Measurements from ENCODE around the gene HNRNPA1L2.
A peak's percentile ranks its signal among the peaks of the same experiment; 100 is the strongest.
"Not testable (repeated sequence)": the region's sequence is repeated elsewhere in the genome, so short reads cannot be mapped to it uniquely, and the experiment has no call there.

The HNRNPA1L2 gene

GRCh38 chr13:52642131-52642530 lies at the start of gene HNRNPA1L2:
Gene HNRNPA1L2 (plus strand): TSS chr13:52642431. CDS start chr13:52642493, 62 bp downstream.
- DNase-seq (ENCODE audit: low read depth) = no peak

DNA sequence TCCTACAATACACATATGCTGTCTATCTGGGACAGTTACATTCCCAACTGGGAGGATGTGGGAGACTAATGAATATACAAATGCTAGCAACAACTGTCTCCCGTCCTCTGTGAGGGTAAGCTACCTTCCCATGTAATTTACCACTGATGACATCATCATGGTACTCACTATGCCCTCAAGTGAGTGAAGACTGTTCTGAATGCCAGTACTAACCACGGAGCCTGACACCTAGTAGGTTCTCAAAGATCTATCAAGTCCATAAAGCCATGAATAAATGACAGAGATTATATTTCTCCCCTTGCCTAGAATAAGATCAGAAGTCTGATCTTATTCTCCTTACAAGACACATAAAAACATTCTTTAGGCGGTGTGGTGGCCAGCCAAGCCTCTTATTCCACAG lies 49.1 kb upstream of the HNRNPA1L2 start:
- not testable (repeated sequence) for DNase-seq (ENCODE audit: low read depth)

DNA sequence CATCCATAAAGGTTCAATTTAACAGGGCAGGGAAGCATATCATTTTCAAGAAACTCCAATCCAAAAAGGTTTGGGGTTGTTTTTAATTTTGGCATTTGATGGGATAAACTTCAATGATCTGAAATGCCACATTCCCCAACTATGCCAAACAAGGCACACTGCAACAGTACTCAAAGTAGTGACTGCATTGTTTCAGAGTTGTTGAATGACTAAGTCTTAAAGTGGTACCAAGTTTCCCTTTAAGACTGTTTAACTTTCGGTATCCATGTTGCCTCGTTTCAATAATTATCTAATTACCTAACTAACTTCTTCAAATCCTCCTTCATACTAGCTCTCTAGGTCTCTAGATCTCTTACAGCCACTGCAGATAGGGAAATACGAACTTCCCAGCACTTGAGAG lies 48.4 kb upstream of the HNRNPA1L2 start:
- not testable (repeated sequence) for DNase-seq (ENCODE audit: low read depth)

GRCh38 chr13:52594295-52594694 lies 47.9 kb upstream of the HNRNPA1L2 start:
- not testable (repeated sequence) for DNase-seq (ENCODE audit: low read depth)

- DNase-seq (ENCODE audit: low read depth) = no peak
Observed at GRCh38 chr13:52597676-52598075, 44.6 kb upstream of the HNRNPA1L2 start.

GRCh38 chr13:52599037-52599847 lies 43.0 kb upstream of the HNRNPA1L2 start:
- no peak for DNase-seq (ENCODE audit: low read depth)

- DNase-seq (ENCODE audit: low read depth) = no peak
Observed at GRCh38 chr13:52599848-52600603, 42.2 kb upstream of the HNRNPA1L2 start.

- DNase-seq (ENCODE audit: low read depth) = no peak
Observed at GRCh38 chr13:52600666-52601065, 41.6 kb upstream of the HNRNPA1L2 start.

GRCh38 chr13:52603316-52603715 lies 38.9 kb upstream of the HNRNPA1L2 start:
- DNase-seq (ENCODE audit: low read depth) = not testable (repeated sequence)

DNA sequence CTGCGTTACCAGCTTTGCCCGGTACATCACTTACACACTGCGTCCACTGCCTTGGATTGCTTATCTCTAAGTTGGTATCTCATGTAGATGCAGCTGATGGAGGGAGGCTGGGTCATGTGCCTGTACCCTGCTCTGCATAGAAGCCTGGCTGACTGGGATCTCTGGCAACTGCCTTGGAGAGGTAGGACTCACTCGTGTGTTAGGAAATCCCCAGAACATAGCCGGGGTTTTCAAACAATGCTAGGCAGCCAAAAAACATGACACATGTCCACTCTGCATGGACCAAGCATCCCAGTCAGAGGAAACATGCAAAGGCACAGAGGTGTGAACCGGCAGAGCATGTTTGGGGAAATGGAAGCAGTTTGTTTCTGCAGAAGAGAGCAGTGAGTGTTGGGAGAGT lies 36.1 kb upstream of the HNRNPA1L2 start:
- not testable (repeated sequence) for DNase-seq (ENCODE audit: low read depth)

GRCh38 chr13:52606795-52607194 lies 35.4 kb upstream of the HNRNPA1L2 start:
- DNase-seq (ENCODE audit: low read depth) = not testable (repeated sequence)

DNA sequence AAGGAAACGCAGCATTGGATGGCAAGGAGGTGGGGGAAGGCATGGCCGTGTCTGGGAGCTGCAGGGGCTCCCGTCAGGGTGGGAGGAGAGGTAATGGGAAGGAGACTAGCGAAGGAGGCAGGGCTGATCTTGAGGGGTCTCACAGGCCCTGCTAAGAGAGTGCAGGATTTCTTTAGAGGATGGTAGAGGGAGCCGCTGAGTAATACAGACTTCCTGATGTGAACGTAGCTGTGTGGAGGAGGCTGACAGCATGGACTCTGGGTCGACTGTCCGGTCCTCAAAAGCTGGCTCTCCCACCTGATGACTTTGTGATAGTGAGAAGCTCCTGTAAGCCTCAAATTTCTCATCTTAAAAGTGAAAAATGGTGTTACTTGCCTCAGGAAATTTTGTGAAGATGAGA lies 34.0 kb upstream of the HNRNPA1L2 start:
- DNase-seq (ENCODE audit: low read depth) = not testable (repeated sequence)

- not testable (repeated sequence) for DNase-seq (ENCODE audit: low read depth)
Observed at GRCh38 chr13:52609013-52609606, 33.1 kb upstream of the HNRNPA1L2 start.

DNA sequence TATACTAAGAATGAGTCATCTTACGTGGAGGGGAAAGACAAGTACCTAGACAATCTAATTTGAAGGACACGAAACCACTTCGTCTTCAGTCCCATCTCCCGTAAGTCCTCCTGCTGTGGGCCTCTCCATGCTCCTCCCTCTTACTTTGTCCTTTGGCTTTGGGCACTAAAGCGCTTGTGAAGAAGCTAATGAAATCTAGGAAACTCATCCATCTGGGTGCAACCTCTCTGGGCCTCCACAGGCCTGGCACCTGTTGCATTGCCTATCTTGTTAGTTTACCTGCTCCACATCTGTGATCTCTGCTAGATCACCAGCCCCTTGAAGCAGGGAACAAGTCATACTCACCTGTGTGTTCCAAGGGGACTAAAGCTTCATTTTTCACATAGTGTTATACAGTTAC lies 32.1 kb upstream of the HNRNPA1L2 start:
- not testable (repeated sequence) for DNase-seq (ENCODE audit: low read depth)

- no peak for DNase-seq (ENCODE audit: low read depth)
Observed at GRCh38 chr13:52615134-52615801, 27.0 kb upstream of the HNRNPA1L2 start.

DNA sequence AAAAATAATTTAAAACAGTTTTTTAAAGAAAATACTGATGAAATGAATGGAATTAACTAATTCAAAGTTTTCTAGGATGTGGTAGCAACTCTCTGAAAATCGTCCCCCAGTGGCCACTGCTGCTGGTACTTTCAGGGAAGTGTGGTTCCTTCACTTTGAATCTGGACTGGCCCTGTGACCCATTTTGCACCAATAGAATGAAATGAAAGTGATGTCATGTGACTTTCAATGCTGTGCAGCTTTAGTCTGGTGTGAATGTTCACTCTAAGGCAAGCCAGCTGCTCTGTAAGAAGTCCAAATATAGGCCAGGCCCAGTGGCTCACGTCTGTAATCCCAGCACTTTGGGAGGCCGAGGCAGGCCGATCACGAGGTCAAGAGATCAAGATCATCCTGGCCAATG lies 26.4 kb upstream of the HNRNPA1L2 start:
- no peak for DNase-seq (ENCODE audit: low read depth)

GRCh38 chr13:52617070-52618060 lies 24.9 kb upstream of the HNRNPA1L2 start:
- peak; percentile 65 for DNase-seq (ENCODE audit: low read depth)

DNA sequence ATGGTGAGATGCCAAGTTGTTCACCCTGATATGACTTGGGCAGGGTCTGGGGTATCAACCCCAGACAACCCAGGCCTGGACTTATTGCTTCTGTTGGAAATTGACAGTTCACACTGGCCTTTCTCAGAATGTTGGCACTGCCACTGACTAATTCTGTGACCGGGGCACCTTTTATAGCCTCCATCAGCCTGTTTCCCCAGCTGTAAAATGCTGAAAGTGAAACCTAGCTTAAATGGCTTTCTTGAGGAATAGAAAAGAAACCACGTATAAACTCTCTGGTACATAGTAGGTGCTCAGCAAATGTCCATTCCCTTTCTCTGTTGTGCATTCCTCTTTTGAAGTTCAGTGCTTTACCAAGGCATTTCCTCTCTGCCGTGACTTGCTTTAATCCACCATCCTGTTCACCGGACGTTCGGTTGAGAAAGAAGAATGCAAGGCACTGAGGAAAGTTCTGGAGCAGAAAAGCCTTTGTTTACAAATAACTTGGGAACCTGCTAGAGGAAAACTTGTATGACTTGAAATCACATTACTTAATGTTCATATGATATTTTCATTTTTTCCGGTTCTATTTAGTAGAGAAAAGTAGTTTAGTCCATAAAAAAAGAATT lies 11.0 kb upstream of the HNRNPA1L2 start:
- DNase-seq (ENCODE audit: low read depth) = not testable (repeated sequence)

DNA sequence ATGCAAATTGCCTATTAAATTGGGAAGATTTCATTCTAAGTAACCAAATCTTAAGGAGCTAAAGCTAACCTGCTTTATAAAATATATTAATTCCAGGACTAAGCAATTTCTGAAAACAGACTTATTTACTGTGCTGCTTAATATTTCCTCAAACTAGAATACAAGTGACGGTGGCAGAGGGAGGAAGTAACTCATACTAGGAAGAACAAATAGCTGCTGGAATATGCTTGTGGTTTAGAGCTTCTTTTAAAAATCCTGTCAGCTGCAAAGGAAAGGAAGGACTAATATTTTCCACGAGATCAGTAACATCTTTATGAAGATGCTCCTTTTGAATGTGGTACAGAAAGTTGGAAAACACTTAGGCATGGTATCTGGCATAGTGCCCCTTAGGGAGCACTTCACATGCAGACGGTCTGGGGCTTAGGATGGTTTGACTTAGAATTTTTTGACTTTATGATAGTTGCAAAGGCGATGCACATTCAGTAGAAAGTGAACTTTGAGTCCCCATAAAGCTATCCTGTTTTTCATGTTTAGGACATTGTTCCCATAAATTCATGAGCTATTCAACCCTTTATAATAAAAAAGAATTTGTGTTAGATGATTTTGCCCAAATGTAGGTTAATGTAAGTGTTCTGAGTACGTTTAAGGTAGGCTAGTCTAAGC lies 3.4 kb upstream of the HNRNPA1L2 start:
- no peak for DNase-seq (ENCODE audit: low read depth)

DNA sequence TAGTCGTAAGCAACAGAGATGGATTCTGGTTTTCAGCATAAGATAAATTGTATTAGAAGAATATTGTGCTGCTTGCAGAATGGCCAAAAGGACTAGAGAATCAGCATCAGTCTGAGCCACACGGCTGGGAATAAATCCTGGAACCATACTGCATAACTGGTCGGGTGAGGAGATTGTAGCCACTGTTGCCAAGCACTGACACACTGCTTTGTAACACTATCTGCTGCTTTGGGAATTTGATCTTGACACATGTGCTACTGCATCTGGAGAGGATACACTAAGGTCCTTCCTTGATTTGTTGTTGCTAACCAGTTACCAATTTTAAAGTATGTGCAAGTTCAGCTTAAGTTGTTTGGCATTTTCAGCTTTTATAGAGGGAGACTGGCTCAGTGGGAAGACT lies 1.9 kb downstream of the HNRNPA1L2 start:
- no peak for DNase-seq (ENCODE audit: low read depth)
